Lower leg skin (tissue), 4 donors: ENCODE results near the gene KCNIP4. TPM values are rescaled to one million over a fixed set of nuclear protein-coding genes. Genes with fewer than 3 reads are reported as not detected.

ENCODE experiments used
- DNase-seq, 2 donors: peaks; one replicate each; pipeline ENCODE4 v3.0.0-alpha.2; 2019; ENCODE audit warnings: low spot score in 2 of 2
- H3K4me3 ChIP-seq: fragments of 200-600 bp; sonication (generic); 2 replicates; pipeline ENCODE4 v1.5.1; 2017; ENCODE audit warnings: mild to moderate bottlenecking, low read depth; ENCODE audit not compliant: poor library complexity, severe bottlenecking
- CTCF ChIP-seq, 3 donors: fragments of 450-650 bp; IDR thresholded peaks; one replicate each; pipeline ENCODE4 v1.5.1; 2016; ENCODE audit warnings: antibody characterized with exemption in 3 of 3, mild to moderate bottlenecking in 3 of 3, moderate library complexity in 2 of 3
- POLR2A ChIP-seq, 2 donors: fragments of 450-650 bp; IDR thresholded peaks; one replicate each; pipeline ENCODE4 v1.6.1; 2016 to 2017; ENCODE audit warnings: antibody characterized with exemption in 2 of 2, mild to moderate bottlenecking in 1 of 2, moderate library complexity in 1 of 2
- WGBS, 2 donors: methylation state at CpG; one replicate each; pipeline ENCODE4 v1.1.5; 2018; 5-methylcytosine and 5-hydroxymethylcytosine counted together
- intact Hi-C: fragments of 100-400 bp; cut with DNase I; formaldehyde crosslinking; loops from one replicate; pipeline ENCODE4 v1.15.0; 2023; ENCODE audit warnings: low total_unique reads
- total RNA-seq, 4 donors: library from RNA; depleted of rRNA; stranded (reverse); fragments of >200 nt; gene quantifications; one replicate each; pipeline ENCODE4 v1.1.0, GENCODE V29; 2016

The KCNIP4 gene
- total RNA-seq, 4 donors from 2014 or later: not detected

DNA sequence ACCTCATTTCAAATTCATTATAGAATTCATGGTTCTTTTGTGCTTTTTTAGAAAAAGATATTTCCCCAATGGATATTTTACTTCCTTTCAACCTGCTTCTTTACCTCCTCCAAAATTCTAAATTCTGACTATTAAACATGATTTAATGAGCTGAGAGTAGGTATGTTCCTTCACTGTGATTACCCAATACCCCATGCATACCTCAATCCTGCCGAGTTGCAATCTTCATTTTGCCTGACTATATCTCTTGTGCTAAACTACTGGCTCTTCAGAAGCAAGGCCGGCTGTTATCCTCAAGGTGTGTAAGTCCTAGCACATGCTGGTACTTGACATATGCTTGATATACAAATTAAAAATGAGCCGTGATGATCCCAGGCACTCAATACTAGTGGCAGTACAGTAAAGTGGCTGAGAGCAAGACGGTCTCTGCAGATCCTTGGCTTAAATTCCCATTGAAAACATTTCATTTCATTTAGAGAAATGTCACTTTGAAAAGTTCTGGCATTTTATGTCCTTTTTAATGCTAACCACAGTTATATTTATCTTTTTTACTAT lies 320.4 kb downstream of the KCNIP4 start:
- DNase-seq: no peak
- H3K4me3 ChIP-seq: no peak overlapping the region
- WGBS, 2 donors: 80 to 85% methylated on average over 4 of the region's 4 CpGs
- intact Hi-C loops: no loop called here
- TF ChIP-seq CTCF (IDR thresholded peaks at IDR 0.05): no peak
- TF ChIP-seq POLR2A (IDR thresholded peaks at IDR 0.05): no peak

DNA sequence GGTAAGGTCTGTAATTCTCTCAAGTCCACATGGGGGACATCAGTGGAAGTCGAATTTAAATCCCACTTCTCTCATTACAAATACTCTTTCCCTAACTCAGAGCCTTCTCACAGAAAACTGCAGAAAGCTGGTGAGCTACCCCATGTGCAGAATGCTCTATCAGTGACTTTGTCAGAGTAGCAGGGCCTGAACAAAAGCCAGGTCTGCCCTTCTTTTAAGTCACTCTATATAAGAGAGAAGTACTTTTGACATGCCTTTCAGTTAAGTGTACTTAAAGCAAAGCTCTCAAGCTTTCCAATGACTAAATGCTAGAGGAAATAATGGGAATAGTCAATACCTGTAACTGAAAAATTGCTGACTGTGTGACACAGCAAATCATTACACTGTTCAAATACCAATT lies 323.1 kb downstream of the KCNIP4 start:
- 59 to 88% methylated on average over 1 of the region's 1 CpG for WGBS, 2 donors
- TF ChIP-seq POLR2A (IDR thresholded peaks at IDR 0.05) (no peak), CTCF (IDR thresholded peaks at IDR 0.05) (no peak)
- no peak overlapping the region for H3K4me3 ChIP-seq
- intact Hi-C loops: no loop called here
- no peak for DNase-seq

- 80 to 81% methylated on average over 3 of the region's 3 CpGs for WGBS, 2 donors
- no peak overlapping the region for H3K4me3 ChIP-seq
- intact Hi-C loops: no loop called here
- TF ChIP-seq CTCF (IDR thresholded peaks at IDR 0.05): no peak
- TF ChIP-seq POLR2A (IDR thresholded peaks at IDR 0.05): no peak
- DNase-seq: no peak
Observed at GRCh38 chr4:21605006-21605405, 343.6 kb downstream of the KCNIP4 start.

DNA sequence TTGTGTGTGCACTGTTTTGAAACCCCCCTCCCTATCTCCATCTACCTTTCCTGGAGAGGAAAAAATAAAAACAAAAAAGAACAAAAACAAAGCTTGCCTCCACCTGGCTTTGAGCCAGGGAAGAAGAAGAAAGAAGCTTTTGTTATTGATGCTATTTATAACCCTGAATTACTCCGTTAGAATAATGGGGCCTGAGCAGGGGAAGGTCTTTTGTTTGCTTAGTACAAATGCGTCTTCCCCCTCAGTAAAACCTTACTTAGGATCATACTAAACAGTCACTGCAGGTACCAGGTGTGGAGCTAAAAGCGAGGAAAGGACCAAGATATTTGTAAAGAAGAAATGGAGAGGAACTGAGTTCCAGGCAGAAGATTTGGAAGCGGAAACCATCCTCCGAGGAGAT lies 352.1 kb downstream of the KCNIP4 start:
- DNase-seq: no peak
- TF ChIP-seq CTCF (IDR thresholded peaks at IDR 0.05): no peak
- TF ChIP-seq POLR2A (IDR thresholded peaks at IDR 0.05): no peak
- intact Hi-C loops: no loop called here
- no peak overlapping the region for H3K4me3 ChIP-seq
- 53 to 59% methylated on average over 5 of the region's 5 CpGs for WGBS, 2 donors

- intact Hi-C loops: no loop called here
- TF ChIP-seq CTCF (IDR thresholded peaks at IDR 0.05) (no peak), POLR2A (IDR thresholded peaks at IDR 0.05) (no peak)
- no peak overlapping the region for H3K4me3 ChIP-seq
- DNase-seq: no peak
Observed at GRCh38 chr4:21593671-21594001, 354.9 kb downstream of the KCNIP4 start.

GRCh38 chr4:21592970-21593670 lies 355.5 kb downstream of the KCNIP4 start:
- H3K4me3 ChIP-seq: no peak overlapping the region
- WGBS, 2 donors: 46 to 53% methylated on average over 8 of the region's 8 CpGs
- no peak for DNase-seq
- no peak for TF ChIP-seq POLR2A (IDR thresholded peaks at IDR 0.05)
- TF ChIP-seq CTCF (IDR thresholded peaks at IDR 0.05): no peak
- intact Hi-C loops: no loop called here
